Loucy (cell line): ENCODE measurements around the gene CDH12.

ENCODE experiments used
- H2AFZ ChIP-seq: fragments of 200-600 bp; sonication (generic); 2 replicates; pipeline ENCODE4 v1.6.0; 2016; ENCODE audit warnings: antibody characterized with exemption, mild to moderate bottlenecking, low read length, moderate library complexity
- H3F3A ChIP-seq: fragments of 200-600 bp; 2 replicates; pipeline ENCODE4 v1.6.0; 2016; ENCODE audit warnings: antibody characterized with exemption, low read depth, mild to moderate bottlenecking
- H3K27me3 ChIP-seq: fragments of 200-600 bp; sonication (generic); 2 replicates; pipeline ENCODE4 v1.6.1; 2014; ENCODE audit warnings: low read length, mild to moderate bottlenecking; ENCODE audit not compliant: insufficient read depth, poor library complexity, severe bottlenecking
- H3K36me3 ChIP-seq: fragments of 200-600 bp; sonication (generic); 2 replicates; pipeline ENCODE4 v1.6.1; 2016; ENCODE audit warnings: low read length; ENCODE audit not compliant: insufficient read depth
- H3K4me1 ChIP-seq: fragments of 200-600 bp; sonication (generic); 2 replicates; pipeline ENCODE4 v1.5.1; 2014; ENCODE audit warnings: low read length, mild to moderate bottlenecking; ENCODE audit not compliant: insufficient read depth, poor library complexity, severe bottlenecking
- H3K4me2 ChIP-seq: fragments of 200-600 bp; sonication (generic); 2 replicates; pipeline ENCODE4 v1.6.0; 2014; ENCODE audit warnings: antibody characterized with exemption, low read length, low read depth, mild to moderate bottlenecking; ENCODE audit not compliant: poor library complexity, severe bottlenecking
- H3K4me3 ChIP-seq: fragments of 200-600 bp; sonication (generic); 2 replicates; pipeline ENCODE4 v1.5.1; 2014; ENCODE audit warnings: low read length, mild to moderate bottlenecking, mixed read lengths; ENCODE audit not compliant: poor library complexity, severe bottlenecking
- H3K79me2 ChIP-seq: fragments of 200-600 bp; sonication (generic); 2 replicates; pipeline ENCODE4 v1.6.1; 2014; ENCODE audit warnings: low read length; ENCODE audit not compliant: insufficient read depth
- H3K9ac ChIP-seq: fragments of 200-600 bp; sonication (generic); 2 replicates; pipeline ENCODE4 v1.6.0; 2014; ENCODE audit warnings: mild to moderate bottlenecking, low read depth, low read length, moderate library complexity; ENCODE audit not compliant: poor library complexity, severe bottlenecking
- H3K9me2 ChIP-seq: fragments of 200-600 bp; sonication (generic); replicated peaks from 2 replicates; pipeline ENCODE4 v1.6.1; 2016; ENCODE audit warnings: low read depth, low read length, mixed read lengths
- H3K9me3 ChIP-seq: fragments of 200-600 bp; sonication (generic); 2 replicates; pipeline ENCODE4 v1.6.1; 2014; ENCODE audit warnings: mild to moderate bottlenecking, antibody characterized with exemption, low read length, low read depth; ENCODE audit not compliant: insufficient read depth
- H4K20me1 ChIP-seq: fragments of 200-600 bp; sonication (generic); 2 replicates; pipeline ENCODE4 v1.6.0; 2014; ENCODE audit warnings: antibody characterized with exemption, low read length, mild to moderate bottlenecking; ENCODE audit not compliant: insufficient read depth, poor library complexity, severe bottlenecking
- EZH2phosphoT487 ChIP-seq: fragments of 200-600 bp; IDR thresholded peaks from 2 replicates; pipeline ENCODE4 v1.6.1; 2018; ENCODE audit warnings: antibody characterized with exemption, mild to moderate bottlenecking, moderate library complexity, borderline replicate concordance
- TF ChIP-seq, protein P1 (sequence below): fragments of 200-600 bp; sonication (generic); conservative IDR thresholded peaks from 2 replicates; pipeline ENCODE4 v1.5.1; 2014; ENCODE audit warnings: mild to moderate bottlenecking, antibody characterized with exemption, low read length

The CDH12 gene

DNA sequence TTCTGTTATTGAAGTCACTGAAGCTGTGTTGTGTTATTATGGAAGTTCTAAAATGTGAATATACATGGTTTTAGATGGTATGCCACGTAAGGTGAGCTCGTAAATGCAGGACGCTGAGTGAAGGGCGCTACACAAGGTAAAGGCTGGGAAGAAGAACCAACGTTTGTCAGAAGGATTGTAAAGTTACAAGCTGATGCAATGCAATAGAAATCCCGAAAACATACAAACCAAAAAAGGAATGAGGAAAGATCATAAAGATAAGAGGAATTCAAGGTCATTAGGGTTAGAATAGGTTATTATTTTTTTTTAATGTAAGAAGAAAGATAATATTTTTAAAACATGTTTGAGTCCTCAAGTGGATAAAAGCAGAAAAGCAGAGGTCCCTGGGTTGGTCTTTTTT is 538.6 kb downstream of the CDH12 start:
- no peaks in the 10 kb centered on the region for H3K27me3 ChIP-seq
- H3K4me1 ChIP-seq: no peaks in the 10 kb centered on the region
- no peaks in the 10 kb centered on the region for H3K9me3 ChIP-seq
- H3K79me2 ChIP-seq: no peaks in the 10 kb centered on the region
- H3F3A ChIP-seq: no peaks in the 10 kb centered on the region
- no peaks in the 10 kb centered on the region for H4K20me1 ChIP-seq
- no peaks in the 10 kb centered on the region for H3K9me2 ChIP-seq
- H3K36me3 ChIP-seq: no peaks in the 10 kb centered on the region
- no peak overlapping the region for H3K4me2 ChIP-seq
- no peak overlapping the region for H3K9ac ChIP-seq
- TF ChIP-seq, protein P1, sequence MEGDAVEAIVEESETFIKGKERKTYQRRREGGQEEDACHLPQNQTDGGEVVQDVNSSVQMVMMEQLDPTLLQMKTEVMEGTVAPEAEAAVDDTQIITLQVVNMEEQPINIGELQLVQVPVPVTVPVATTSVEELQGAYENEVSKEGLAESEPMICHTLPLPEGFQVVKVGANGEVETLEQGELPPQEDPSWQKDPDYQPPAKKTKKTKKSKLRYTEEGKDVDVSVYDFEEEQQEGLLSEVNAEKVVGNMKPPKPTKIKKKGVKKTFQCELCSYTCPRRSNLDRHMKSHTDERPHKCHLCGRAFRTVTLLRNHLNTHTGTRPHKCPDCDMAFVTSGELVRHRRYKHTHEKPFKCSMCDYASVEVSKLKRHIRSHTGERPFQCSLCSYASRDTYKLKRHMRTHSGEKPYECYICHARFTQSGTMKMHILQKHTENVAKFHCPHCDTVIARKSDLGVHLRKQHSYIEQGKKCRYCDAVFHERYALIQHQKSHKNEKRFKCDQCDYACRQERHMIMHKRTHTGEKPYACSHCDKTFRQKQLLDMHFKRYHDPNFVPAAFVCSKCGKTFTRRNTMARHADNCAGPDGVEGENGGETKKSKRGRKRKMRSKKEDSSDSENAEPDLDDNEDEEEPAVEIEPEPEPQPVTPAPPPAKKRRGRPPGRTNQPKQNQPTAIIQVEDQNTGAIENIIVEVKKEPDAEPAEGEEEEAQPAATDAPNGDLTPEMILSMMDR: no peak
- TF ChIP-seq EZH2phosphoT487: no peak
- H3K4me3 ChIP-seq: no peak overlapping the region
- H2AFZ ChIP-seq: no peak overlapping the region

DNA sequence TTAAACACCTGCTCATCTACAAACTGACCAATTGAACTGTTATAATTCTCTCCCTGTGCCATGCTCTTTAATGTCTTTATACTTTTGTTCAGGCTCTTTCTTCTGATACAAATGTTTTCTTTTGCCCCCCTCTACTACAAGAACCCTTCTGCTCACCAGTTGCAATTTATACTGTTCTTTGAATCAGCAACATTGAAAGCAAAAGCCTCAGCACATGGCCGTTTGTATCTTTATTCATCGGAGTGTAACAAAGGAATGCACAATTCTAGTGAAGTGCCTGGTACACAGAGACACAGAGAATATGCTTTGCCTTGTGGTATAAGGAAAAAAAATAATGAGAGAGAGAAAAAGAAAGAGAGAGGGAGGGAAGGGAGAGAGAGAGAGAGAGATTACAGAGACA is 547.1 kb downstream of the CDH12 start:
- H3K36me3 ChIP-seq: no peaks in the 10 kb centered on the region
- no peaks in the 10 kb centered on the region for H3K4me1 ChIP-seq
- no peak overlapping the region for H2AFZ ChIP-seq
- H3K4me2 ChIP-seq: no peak overlapping the region
- H3K9me3 ChIP-seq: no peaks in the 10 kb centered on the region
- no peak overlapping the region for H3K4me3 ChIP-seq
- TF ChIP-seq, protein P1: no peak
- no peak for TF ChIP-seq EZH2phosphoT487
- no peaks in the 10 kb centered on the region for H3K27me3 ChIP-seq
- H3K9ac ChIP-seq: no peak overlapping the region
- no peaks in the 10 kb centered on the region for H4K20me1 ChIP-seq
- H3F3A ChIP-seq: no peaks in the 10 kb centered on the region
- no peaks in the 10 kb centered on the region for H3K9me2 ChIP-seq
- no peaks in the 10 kb centered on the region for H3K79me2 ChIP-seq

DNA sequence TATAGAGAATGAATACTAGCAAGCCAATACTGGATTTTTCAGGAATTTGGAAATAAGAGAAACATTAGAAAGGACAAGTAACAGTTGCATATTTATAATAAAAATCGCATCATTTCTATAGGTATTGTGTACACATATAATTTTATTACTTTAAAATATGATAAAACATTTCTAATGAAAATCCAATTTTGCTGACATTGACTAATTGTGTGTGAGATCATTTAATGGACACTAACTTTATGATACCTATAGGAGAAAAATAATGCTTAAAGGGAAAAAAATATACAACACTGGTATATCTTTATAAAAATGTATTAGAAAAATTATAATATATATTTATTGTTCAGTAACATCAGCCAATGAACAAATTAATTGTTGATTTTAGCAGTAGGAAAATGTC is 557.3 kb downstream of the CDH12 start:
- no peaks in the 10 kb centered on the region for H3K27me3 ChIP-seq
- no peaks in the 10 kb centered on the region for H3K4me1 ChIP-seq
- no peaks in the 10 kb centered on the region for H3F3A ChIP-seq
- no peak overlapping the region for H2AFZ ChIP-seq
- no peaks in the 10 kb centered on the region for H3K9me3 ChIP-seq
- H3K4me2 ChIP-seq: no peak overlapping the region
- no peaks in the 10 kb centered on the region for H3K36me3 ChIP-seq
- no peaks in the 10 kb centered on the region for H4K20me1 ChIP-seq
- H3K79me2 ChIP-seq: no peaks in the 10 kb centered on the region
- H3K4me3 ChIP-seq: no peak overlapping the region
- TF ChIP-seq EZH2phosphoT487: no peak
- TF ChIP-seq, protein P1: no peak
- no peaks in the 10 kb centered on the region for H3K9me2 ChIP-seq
- H3K9ac ChIP-seq: no peak overlapping the region
